IPS-NIHi7 (cell line): ENCODE data around the gene GAS2L1.

Source experiments
- DNase-seq: peaks from one replicate; pipeline ENCODE4 v3.0.0; 2012; ENCODE audit warnings: mixed read lengths; ENCODE audit errors: extremely low spot score

The GAS2L1 gene

DNA sequence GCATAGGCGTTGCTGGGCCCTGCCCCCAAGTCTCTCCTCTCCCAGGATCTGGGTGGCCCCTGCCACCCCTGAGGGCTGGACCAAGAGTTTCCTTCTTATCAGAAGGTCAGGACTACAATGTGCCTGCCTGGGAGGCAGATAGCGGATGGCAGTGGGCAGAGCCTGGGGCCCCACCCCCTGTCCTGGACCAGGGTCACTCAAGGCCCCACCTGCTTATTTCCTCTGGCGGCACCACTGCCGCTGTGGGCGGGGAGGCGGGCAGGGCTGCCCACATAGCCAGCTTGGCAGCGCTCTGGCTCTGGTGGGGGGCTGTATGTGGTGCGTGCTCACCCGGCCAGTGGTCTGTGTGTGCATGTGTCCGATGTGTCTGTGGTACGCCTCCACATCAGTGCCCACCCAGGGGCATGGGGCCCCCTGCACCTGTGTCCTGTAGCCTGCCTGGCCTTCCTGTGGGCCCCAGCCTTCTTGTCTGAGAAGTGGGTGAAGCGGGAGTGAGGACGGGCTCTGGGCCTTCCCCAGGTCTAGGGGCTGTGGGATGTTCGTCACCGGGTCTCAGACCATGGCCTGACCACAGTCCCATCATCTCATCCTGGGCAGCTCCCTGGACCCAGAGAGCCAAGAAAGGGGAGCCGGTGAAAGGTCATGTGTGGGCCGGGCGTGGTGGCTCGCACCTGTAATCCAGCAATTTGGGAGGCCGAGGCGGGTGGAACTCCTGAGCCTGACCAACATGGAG is 3.0 kb downstream of the GAS2L1 start:
- DNase-seq: no peak

DNA sequence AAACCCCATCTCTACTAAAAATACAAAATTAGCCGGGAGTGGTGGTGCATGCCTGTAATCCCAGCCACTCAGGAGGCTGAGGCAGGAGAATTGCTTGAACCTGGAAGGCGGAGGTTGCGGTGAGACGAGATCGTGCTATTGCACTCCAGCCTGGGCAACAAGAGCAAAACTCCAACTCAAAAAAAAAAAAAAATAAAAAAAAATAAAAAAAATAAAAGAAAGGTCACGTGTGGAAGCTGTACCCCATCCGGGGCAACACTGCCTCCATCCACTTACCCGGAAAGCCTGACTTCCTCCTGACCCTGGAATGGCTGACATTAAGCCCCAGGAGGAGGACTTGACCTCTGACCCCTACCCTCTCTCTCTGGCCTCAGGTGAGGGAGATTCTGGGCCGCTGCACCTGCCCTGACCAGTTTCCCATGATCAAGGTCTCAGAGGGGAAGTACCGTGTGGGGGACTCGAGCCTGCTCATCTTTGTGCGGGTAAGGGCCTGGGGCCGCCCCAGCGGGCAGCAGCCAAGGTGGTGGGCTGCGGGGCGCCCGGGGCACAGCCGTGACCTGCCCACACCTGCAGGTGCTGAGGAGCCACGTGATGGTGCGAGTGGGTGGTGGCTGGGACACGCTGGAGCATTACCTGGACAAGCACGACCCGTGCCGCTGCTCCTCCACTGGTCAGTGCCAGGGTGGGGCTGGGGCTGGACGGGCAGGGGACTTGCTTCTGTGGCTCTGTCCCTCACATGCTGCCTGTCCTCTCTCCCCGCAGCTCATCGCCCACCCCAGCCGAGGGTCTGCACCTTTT is 3.8 kb downstream of the GAS2L1 start:
- DNase-seq: no peak

DNA sequence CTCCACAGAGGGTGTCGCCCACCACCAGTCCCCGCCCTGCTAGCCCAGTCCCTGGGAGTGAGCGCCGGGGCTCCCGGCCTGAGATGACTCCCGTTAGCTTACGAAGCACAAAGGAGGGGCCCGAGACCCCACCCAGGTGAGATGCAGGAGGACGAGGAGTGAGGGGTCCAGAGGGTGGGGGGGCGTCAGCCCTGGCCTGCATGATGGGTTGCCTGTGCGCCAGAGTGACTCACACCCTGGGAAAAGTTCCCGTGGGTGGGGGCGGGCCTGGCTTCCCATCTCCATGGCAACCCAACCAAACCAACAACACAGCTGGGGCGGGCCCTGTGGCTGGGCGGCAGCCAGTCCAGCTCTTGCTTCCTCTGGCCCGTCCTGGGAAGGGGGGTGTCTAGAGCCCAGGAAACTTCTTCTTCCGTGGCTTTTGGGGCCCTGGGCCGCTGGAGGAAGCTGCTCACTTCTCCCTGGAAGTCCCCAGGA is 4.5 kb downstream of the GAS2L1 start:
- DNase-seq: peak; percentile 85

DNA sequence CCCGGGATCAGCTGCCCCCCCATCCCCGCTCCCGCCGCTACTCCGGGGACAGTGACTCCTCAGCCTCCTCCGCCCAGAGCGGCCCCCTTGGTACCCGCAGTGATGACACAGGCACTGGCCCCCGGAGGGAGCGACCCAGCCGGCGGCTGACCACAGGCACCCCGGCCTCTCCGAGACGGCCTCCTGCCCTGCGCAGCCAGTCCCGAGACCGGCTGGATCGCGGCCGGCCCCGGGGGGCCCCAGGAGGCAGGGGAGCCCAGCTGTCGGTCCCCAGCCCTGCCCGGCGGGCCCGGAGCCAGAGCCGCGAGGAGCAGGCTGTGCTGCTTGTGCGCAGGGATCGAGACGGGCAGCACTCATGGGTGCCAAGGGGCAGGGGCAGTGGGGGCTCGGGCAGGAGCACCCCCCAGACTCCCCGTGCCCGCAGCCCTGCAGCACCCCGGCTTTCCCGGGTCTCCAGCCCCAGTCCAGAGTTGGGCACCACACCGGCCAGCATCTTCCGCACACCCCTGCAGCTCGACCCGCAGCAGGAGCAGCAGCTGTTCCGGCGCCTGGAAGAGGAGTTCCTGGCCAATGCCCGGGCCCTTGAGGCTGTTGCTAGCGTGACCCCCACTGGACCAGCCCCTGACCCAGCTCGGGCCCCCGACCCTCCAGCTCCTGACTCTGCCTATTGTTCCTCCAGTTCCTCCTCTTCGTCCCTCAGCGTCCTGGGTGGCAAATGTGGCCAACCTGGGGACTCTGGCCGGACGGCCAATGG is 5.2 kb downstream of the GAS2L1 start:
- DNase-seq: no peak

DNA sequence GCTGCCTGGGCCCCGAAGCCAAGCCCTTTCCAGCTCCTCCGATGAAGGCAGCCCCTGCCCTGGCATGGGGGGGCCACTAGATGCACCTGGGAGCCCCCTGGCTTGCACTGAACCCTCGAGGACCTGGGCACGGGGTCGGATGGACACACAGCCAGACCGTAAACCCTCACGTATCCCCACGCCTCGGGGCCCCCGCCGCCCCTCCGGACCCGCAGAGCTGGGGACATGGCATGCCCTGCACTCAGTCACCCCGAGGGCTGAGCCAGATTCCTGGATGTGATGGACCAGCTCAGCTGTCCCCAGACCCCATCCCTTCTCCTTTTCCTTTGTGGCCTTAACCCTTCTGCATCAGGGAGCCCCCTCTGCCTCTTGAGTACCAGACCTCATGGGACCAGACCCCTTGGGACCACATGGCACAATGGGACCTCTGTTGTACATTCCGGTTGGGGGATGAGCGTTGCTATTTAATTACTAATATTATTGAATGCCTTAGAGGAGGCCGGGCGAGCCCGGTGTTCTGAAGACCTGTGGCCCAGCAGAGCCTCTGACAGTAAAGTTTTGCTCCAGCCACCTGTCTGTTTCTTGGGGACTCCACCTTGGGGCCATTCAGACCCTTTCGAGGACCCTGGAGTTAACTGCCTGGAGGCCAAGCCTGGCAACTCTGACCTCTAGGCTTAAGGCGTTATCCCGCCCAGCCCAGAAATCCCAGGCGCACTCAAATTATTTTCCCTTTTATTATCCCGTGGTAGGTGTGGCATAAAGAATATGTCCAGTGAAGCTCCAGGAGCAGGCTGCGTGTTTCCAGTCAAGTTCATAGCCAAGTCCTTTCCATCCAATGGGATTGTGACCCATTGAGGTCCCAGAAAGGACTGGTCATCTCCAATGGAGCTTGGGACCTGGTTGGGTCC is 6.0 kb downstream of the GAS2L1 start:
- no peak for DNase-seq

DNA sequence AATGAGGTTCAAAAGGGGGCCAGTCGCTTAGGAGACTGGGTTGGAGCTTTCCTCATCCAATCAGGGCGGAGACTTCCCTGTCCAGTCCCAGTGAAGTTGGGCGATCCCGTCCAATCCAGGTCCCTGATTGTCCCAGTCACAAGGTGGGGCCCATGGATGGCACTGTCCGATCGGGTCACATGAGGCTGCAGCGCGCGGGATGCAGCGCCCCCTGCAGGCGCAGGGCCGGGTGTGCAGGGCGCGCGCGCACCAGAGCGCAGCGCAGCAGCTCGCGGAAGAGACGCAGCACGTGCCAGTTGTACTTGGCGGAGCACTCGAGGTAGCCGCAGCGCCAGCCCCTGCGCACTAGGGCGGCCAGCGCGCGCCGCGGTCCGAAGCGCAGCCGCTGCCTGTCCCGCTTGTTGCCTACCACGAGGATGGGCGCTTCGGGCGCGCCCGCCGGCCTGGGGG is 6.7 kb downstream of the GAS2L1 start:
- DNase-seq: peak; percentile 91

DNA sequence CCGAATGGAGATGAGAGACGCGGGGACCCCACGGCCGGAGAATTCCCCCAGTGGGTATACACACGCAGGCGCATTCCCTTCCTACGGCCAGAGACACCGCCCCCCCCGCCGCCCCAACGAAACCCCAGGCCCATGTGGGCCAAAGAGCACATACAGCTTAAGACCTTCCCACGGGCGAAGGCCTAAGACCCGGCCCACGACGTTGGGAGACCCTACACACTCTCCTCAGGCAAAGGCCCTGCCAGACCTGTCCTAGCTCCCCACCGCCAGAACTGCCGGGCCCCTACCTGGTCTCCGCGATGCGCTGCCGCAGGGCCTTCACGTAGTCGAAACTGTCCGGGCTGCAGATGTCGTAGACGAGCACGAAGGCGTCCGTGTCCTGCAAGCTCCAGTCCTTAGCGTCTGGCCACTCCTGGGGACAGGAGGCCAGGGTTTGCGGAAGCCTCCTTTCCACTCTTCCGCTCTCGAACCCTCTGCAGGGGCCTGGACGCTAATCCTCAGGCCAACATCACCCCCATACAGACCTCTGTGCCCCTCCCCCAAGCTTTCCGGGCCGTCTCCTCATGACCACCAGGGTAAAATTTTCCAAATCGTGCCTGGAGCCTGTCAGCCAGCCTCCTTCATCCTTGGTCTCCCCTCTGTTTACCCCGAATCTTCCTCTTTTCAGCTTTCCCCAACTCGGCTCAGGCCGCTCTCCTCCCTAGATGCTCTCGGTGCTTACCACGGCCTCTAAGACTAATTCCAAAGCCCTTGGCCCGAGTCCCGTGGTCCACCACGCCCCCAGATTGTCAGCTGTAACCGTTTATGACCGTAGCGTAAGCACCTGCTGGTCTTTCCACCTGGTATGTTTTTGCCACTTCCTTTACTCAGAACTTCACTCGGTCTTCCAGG is 7.4 kb downstream of the GAS2L1 start:
- DNase-seq: no peak

DNA sequence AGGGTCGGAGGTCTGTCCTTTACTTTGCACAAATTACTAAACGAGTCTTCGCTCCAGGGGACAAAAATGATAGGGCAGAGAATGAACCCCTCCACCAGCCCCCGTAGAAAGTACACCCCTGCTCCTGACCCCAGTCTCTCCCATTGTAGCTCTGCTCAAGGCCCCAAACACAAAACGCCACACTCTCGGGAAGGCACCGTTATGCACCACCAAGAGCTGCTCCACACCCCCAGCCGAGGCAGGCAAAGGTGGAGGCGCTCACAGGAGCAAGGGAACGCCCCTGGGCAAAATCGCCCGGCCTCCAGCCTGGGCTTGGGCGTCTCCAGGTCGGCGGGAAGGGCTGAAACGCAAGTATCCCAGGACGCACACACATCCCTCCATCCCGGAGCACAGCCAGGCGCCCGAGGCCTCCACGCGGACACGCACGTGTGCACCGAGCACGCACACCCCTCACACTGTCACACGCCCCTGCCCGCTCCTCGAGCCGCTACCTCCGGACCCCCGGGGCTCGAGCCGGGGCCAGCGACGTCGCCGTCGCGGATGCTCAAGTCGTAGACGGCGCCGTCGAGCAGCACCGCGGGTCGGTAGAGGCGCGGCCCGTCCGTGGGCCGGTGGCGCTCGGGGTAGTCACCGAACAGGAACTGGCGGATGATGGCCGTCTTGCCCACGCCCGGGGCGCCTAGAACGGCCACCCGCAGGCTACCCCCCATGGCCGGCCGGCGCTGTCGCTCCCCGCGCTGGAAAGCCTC is 8.3 kb downstream of the GAS2L1 start:
- no peak for DNase-seq

DNA sequence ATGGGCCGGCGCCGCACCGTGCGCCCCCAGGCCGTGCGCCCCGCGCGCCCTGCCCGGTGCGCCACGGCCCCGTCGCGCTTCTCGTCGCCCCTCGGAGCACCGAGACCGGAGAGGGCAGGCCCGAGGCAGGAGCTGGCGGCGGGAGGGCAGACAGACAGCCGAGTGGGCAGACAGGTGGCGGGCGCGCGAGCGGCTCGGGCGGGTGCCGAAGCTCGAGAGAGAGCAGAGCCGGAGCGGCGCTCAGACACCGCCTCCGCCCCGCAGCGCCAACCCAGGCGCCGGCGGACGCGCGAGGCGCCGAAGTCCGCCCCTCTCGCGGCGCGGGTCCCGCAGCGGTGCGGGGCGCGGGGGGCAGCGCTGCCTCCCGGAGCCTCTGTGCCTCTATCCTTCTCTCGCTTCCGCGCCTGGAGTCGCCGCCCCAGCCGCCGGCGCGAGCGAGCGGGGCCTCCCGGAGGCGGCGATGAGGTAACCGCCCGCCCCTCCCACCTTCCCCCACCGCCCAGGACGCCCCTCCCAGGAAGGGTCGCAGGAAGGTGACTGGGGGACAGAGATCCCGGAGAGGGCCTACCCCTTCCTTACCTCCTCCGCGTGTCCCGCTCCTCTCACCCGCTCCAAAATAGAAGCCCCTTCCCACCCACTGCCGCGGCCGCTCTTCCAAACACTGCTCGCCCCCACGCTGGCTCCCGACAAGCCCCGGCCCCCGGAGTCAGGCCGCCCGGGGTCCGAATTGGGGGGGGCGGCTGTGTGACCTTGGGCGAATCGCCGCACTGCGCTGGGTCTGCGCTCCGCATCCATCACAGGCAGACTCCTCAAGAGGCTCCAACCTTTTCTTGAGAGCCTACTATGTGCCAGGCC is 9.1 kb downstream of the GAS2L1 start, which contains the start of gene RASL10A:
TSS of gene RASL10A (minus strand) at position 412 of the 855 bp plus-strand sequence. CDS start 451 bp downstream, outside the sequence.
- peak; percentile 76 for DNase-seq

DNA sequence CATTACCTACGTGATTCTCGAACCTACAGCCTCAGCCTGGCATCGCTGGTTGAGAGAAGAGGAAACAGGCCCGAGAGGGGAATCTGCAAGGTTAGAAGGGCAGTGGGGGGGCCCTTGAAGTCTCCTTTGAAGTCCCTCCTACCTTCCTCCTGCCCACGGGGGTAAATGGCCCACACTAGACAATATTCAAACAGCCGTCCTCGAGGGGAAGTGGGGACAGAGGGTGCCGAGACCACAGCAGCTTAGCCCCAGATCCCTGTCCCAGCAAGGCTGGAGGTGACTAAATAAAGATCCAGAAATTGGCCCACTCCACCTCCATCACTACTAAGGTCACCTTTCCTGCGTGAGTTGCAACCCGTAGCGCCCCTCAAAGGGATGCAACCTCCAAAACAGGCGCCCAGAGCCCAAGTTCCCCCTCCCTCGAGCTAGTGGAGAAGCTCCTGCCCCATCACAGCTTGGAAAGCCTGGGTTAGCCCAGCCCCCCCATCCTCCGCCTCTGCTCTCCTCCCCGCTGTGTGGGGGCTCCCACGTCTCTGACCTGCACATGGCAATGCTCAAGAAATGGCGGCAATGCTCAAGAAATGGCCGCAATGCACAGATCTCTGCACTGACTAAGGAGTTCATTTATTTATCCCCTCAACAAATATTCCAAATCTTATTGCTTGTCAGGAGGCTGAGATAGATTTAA is 9.8 kb downstream of the GAS2L1 start:
- no peak for DNase-seq

DNA sequence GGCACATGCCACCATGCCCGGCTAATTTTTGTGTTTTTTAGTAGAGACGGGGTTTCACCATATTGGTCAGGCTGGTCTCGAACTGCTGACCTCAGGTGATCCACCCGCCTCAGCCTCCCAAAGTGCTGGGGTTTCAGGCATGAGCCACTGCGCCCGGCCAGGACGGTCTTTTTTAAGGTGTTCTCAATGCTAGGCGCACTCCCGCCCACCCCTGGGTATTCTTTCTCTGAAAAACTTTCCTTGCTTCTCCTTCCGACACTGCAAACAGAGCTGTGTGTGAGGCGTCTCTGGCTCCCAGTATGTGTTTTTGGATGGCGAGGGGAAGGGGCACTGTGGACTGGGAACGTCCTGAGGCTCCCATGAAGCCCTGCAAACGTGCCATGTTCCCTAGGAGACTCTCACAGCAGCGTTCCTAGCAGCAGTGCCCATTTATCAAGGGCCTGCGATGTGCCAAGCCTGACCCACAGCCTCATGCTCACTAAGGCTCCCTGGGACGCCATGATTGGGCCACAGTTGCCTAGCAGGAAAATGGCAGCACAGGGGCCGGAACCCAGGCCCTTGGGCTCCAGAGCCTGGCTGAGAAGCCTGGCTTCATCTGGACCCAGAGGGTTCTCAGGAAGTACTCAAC is 11.5 kb downstream of the GAS2L1 start:
- no peak for DNase-seq

DNA sequence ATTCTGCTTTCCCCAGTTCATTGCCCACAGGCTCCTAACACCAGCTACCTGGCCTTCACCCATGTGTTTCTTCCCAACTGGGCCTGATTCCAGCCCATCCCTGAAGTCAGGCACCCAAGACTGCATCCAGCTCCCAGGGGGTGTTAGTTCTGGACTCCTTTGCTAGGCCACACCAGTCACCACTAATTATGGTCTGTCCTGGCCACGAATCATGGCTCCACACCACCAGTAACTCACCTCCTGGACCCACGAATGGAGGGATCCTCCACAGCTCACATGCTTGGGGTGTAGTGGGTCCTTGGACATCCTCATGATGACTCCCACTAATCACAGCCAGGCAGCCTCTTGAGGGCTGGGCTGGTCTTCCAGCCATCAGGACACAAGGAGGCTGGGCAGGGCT is 12.6 kb downstream of the GAS2L1 start:
- no peak for DNase-seq

DNA sequence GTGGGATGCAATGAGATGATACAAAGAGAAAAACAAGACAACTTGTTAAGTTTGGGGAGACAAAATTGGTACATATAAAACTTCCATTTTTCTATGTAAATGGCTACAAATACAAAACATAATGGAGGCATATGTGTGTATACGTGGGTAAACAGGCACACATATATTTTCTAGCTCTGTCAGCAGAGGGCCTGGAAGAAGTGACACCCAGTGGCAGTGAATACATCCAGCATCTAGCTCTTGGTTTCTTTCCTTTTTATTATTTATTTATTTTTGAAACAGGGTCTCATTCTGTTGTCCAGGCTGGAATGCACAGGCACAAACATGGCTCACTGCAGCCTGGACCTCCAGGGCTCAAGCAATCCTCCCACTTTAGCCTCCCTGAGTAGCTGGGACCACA is 14.1 kb downstream of the GAS2L1 start:
- no peak for DNase-seq

DNA sequence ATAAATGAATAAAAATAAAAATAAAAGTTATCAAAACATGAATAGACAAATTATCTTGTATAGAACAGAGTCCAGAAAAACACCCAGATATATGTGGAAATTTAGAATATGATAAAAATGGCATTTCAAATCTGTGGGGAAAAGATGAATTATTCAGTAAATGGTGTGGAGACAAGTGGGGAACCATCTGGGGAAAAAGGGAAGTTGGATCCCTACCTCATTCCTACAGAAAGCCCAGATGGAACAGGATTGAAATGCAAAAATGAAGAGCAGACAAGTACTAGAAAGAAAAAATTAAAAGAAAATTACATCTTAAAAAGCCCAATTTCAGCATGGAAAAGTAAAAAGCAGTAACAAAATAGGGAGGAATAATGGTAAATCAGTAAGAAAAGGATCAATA is 17.2 kb downstream of the GAS2L1 start:
- DNase-seq: no peak

DNA sequence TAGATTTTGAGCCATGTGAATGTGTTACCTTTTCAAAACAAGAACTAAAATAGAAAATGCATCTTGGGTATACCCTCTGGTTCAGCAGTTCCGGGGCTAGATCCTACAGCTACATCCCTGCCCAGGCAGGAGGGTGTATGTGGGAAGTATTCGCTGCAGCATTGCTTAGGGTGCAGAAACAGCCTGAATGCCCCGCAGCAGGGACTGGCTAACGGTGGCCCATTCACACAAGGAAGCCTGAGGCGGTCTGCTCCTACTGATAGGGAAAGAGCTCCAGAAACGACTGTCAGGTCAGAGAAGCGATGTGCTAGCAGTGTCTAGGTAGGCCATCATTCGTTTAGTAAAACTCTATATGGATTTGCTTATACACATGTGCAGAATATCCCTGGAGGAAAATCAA is 18.9 kb downstream of the GAS2L1 start:
- no peak for DNase-seq

DNA sequence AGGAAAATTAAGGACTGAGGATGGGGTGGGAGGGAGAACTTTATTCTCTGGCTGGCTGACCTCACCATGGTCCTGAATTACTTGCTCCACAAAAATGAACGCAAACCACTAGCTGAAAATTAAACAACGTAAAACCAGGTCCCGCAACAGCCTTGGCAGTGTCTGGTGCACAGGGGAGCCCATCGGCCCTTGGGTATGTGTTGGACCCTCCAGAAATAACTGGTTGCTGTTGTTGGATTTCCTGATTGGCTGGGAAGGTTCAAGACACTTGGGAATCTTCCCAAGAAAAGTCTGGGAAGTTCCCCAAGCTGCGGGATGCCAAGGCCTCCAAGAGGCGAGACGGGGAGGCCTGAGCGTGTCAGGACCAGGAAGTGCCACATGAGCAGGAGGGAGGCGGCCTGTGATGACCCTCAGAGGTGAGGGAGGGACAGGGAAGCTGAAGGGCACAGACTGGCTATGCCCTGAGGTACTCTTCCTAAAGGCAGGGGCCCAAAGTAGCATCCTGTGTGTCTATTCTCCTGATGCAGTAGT is 19.4 kb downstream of the GAS2L1 start:
- no peak for DNase-seq

DNA sequence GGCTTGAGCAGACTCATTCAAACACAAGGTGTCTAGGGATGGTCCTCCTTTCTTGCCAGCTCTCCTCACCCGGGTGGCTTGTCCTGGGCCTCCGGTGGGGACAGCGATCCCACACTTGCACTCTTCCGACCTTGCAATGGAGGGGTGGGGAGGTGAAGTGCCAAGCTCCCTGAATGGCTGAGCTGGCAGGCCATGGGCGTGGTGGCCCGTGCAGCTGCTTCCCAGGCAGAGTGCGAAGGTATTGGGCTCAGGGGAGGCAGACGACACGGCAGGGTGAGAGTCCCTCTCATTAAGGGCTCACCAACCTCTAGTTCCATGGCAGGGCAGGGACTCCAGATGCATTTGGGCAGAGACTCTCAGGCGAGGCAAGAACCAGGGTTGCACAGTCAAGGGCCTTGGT is 20.0 kb downstream of the GAS2L1 start:
- DNase-seq: no peak
